Neuronal stem cell (in vitro differentiated cells): ENCODE data around the gene GALNT1.

Experiments used
- DNase-seq: peaks from one replicate; pipeline ENCODE4 v3.0.0-alpha.2; 2013; ENCODE audit warnings: low spot score
- H2AFZ ChIP-seq: one replicate; pipeline ENCODE4 v1.6.1; 2013; ENCODE audit warnings: mild to moderate bottlenecking, low read length, inconsistent platforms
- H2AK5ac ChIP-seq: 2 replicates; pipeline ENCODE4 v1.6.1; 2013; ENCODE audit warnings: low read depth, mild to moderate bottlenecking, inconsistent platforms, low read length, moderate library complexity, mixed read lengths
- H2BK120ac ChIP-seq: 2 replicates; pipeline ENCODE4 v1.6.1; 2013; ENCODE audit warnings: low read depth, mild to moderate bottlenecking, inconsistent platforms, low read length, moderate library complexity, mixed read lengths
- H2BK12ac ChIP-seq: one replicate; pipeline ENCODE4 v1.6.1; 2013; ENCODE audit warnings: low read length, inconsistent platforms
- H2BK15ac ChIP-seq: 2 replicates; pipeline ENCODE4 v1.6.1; 2013; ENCODE audit warnings: mild to moderate bottlenecking, low read length, inconsistent platforms, mixed read lengths
- H2BK5ac ChIP-seq: one replicate; pipeline ENCODE4 v1.6.1; 2013; ENCODE audit warnings: inconsistent platforms, mild to moderate bottlenecking, low read length, moderate library complexity
- H3K14ac ChIP-seq: one replicate; pipeline ENCODE4 v1.6.1; 2013; ENCODE audit warnings: low read length, inconsistent platforms
- H3K18ac ChIP-seq: 2 replicates; pipeline ENCODE4 v1.6.1; 2013; ENCODE audit warnings: low read length, inconsistent platforms
- H3K23ac ChIP-seq: 2 replicates; pipeline ENCODE4 v1.6.1; 2013; ENCODE audit warnings: low read depth, mild to moderate bottlenecking, mixed read lengths, low read length, inconsistent platforms; ENCODE audit not compliant: poor library complexity
- H3K27ac ChIP-seq: replicated peaks from 3 replicates; pipeline ENCODE4 v1.5.1; 2013; ENCODE audit warnings: low read length, inconsistent platforms
- H3K27me3 ChIP-seq, 3 experiments: 2 replicates each; pipeline ENCODE4 v1.6.1; 2013; ENCODE audit warnings: low read length in 3 of 3, mild to moderate bottlenecking in 2 of 3, inconsistent platforms in 1 of 3, low read depth in 1 of 3, mixed read lengths in 1 of 3, moderate library complexity in 1 of 3; ENCODE audit not compliant: control insufficient read depth in 3 of 3, insufficient read depth in 3 of 3
- H3K36me3 ChIP-seq, 2 donors: replicated peaks in 1 of 2; 2 replicates each; pipeline ENCODE4 v1.6.1; 2013; ENCODE audit warnings: low read length in 2 of 2; ENCODE audit not compliant: control insufficient read depth in 2 of 2, insufficient read depth in 2 of 2
- H3K4ac ChIP-seq: 2 replicates; pipeline ENCODE4 v1.6.1; 2013; ENCODE audit warnings: inconsistent platforms, mild to moderate bottlenecking, low read length, moderate library complexity
- H3K4me1 ChIP-seq, 2 donors: 1 replicate in 1 of 2; 2 replicates in 1 of 2; pipeline ENCODE4 v1.6.1; 2013; ENCODE audit warnings: low read length in 2 of 2, low read depth in 1 of 2; ENCODE audit not compliant: control insufficient read depth in 2 of 2, insufficient read depth in 1 of 2
- H3K4me2 ChIP-seq: one replicate; pipeline ENCODE4 v1.6.1; 2013; ENCODE audit warnings: mild to moderate bottlenecking, low read length, inconsistent platforms; ENCODE audit not compliant: insufficient read depth, poor library complexity, severe bottlenecking
- H3K4me3 ChIP-seq, 2 donors: 2 replicates each; pipeline ENCODE4 v1.5.1; 2013; ENCODE audit warnings: low read length in 2 of 2, mild to moderate bottlenecking in 2 of 2, inconsistent platforms in 1 of 2, moderate library complexity in 1 of 2
- H3K79me1 ChIP-seq: one replicate; pipeline ENCODE4 v1.6.1; 2013; ENCODE audit warnings: low read depth, mild to moderate bottlenecking, inconsistent platforms, low read length, moderate library complexity
- H3K9ac ChIP-seq: one replicate; pipeline ENCODE4 v1.6.1; 2013; ENCODE audit warnings: mild to moderate bottlenecking, low read depth, low read length, inconsistent platforms; ENCODE audit not compliant: poor library complexity
- H3K9me3 ChIP-seq, 2 donors: replicated peaks in 1 of 2; 2 replicates each; pipeline versions ENCODE3 to v1.6.1; 2013; ENCODE audit warnings: low read length in 2 of 2, mild to moderate bottlenecking in 2 of 2, inconsistent platforms in 1 of 2, low read depth in 1 of 2, mixed read lengths in 1 of 2, moderate library complexity in 1 of 2; ENCODE audit not compliant: control insufficient read depth in 2 of 2, insufficient read depth in 1 of 2
- H4K8ac ChIP-seq: one replicate; pipeline ENCODE4 v1.6.1; 2013; ENCODE audit warnings: low read depth, mild to moderate bottlenecking, inconsistent platforms, low read length, moderate library complexity
- H4K91ac ChIP-seq: one replicate; pipeline ENCODE4 v1.6.1; 2013; ENCODE audit warnings: low read length, low read depth, mild to moderate bottlenecking, inconsistent platforms; ENCODE audit not compliant: poor library complexity
- whole genome bisulfite sequencing, 2 donors: extraction: QIAGEN DNeasy Blood & Tissue Kit; methylation state at CpG; one replicate each; pipeline ENCODE4 v1.1.7; 2013; ENCODE audit warnings: missing lambda C conversion rate in 2 of 2, mixed read lengths in 1 of 2; ENCODE audit not compliant: insufficient read length in 2 of 2, insufficient replicate concordance in 1 of 2; ENCODE audit errors: extremely low coverage in 2 of 2; 5-methylcytosine and 5-hydroxymethylcytosine counted together

The GALNT1 gene

GRCh38 chr18:35581898-35582641 lies 530 bp downstream of the GALNT1 start:
- H3K79me1 ChIP-seq, result peaks cover 7% of the 10 kb centered on the region
- H2AFZ ChIP-seq, result peak overlapping the region; percentile 90
- H3K9ac ChIP-seq, result peak overlapping the region; percentile 78
- peak overlapping the region; percentile 56 for H3K23ac ChIP-seq
- DNase-seq, result peak; percentile 12
- H3K4me3 ChIP-seq, result peak overlapping the region; percentile 78 to 94
- peak overlapping the region; percentile 78 for H3K4me2 ChIP-seq
- no peak overlapping the region for H3K14ac ChIP-seq
- H3K18ac ChIP-seq, result peak overlapping the region; percentile 90
- H3K27me3 ChIP-seq, result no peaks in the 10 kb centered on the region
- no peak overlapping the region for H4K91ac ChIP-seq
- H4K8ac ChIP-seq, result no peak overlapping the region
- no peak overlapping the region for H2BK15ac ChIP-seq
- no peaks in the 10 kb centered on the region for H3K36me3 ChIP-seq
- WGBS, 2 donors, result no CpG with 5 or more reads among the region's 51 CpGs
- no peak overlapping the region for H2BK120ac ChIP-seq
- no peak overlapping the region for H3K27ac ChIP-seq
- H3K9me3 ChIP-seq, result peaks cover 5 to 20% of the 10 kb centered on the region in 2 donors
- H3K4me1 ChIP-seq, result peaks cover 3 to 10% of the 10 kb centered on the region in 2 donors
- no peak overlapping the region for H2BK5ac ChIP-seq
- H2BK12ac ChIP-seq, result no peak overlapping the region
- no peak overlapping the region for H2AK5ac ChIP-seq
- no peak overlapping the region for H3K4ac ChIP-seq

- H2BK15ac ChIP-seq, result no peak overlapping the region
- no peak overlapping the region for H3K4me2 ChIP-seq
- H3K18ac ChIP-seq, result no peak overlapping the region
- no peak overlapping the region for H4K91ac ChIP-seq
- H4K8ac ChIP-seq, result no peak overlapping the region
- peak; percentile 33 for DNase-seq
- WGBS, 2 donors, result no CpG with 5 or more reads among the region's 6 CpGs
- H3K9ac ChIP-seq, result no peak overlapping the region
- H2BK12ac ChIP-seq, result no peak overlapping the region
- H2BK5ac ChIP-seq, result no peak overlapping the region
- no peak overlapping the region for H2AFZ ChIP-seq
- no peaks in the 10 kb centered on the region for H3K27me3 ChIP-seq
- peaks cover 5 to 30% of the 10 kb centered on the region in 2 donors for H3K9me3 ChIP-seq
- H3K4me1 ChIP-seq, result peaks cover 3 to 10% of the 10 kb centered on the region in 2 donors
- H3K79me1 ChIP-seq, result peaks cover 7% of the 10 kb centered on the region
- H2BK120ac ChIP-seq, result no peak overlapping the region
- peak overlapping the region in 1 of 2 donors; percentile 78 for H3K4me3 ChIP-seq
- H2AK5ac ChIP-seq, result no peak overlapping the region
- no peak overlapping the region for H3K23ac ChIP-seq
- no peak overlapping the region for H3K4ac ChIP-seq
- no peak overlapping the region for H3K27ac ChIP-seq
- no peaks in the 10 kb centered on the region for H3K36me3 ChIP-seq
- no peak overlapping the region for H3K14ac ChIP-seq
These were observed 1.5 kb downstream of the GALNT1 start for GRCh38 chr18:35582899-35583558.

- Histone ChIP-seq H4K91ac (no peak overlapping the region), H2BK120ac (no peak overlapping the region), H4K8ac (no peak overlapping the region), H3K23ac (no peak overlapping the region), H3K27ac (no peak overlapping the region), H3K4me2 (no peak overlapping the region), H3K36me3 (no peaks in the 10 kb centered on the region), H3K79me1 (peaks cover 7% of the 10 kb centered on the region), H2BK12ac (no peak overlapping the region), H3K27me3 (no peaks in the 10 kb centered on the region), H2AK5ac (no peak overlapping the region), H2BK15ac (no peak overlapping the region), H2BK5ac (no peak overlapping the region), H3K4me3 (no peak overlapping the region), H3K14ac (no peak overlapping the region), H3K4me1 (peaks cover 3 to 10% of the 10 kb centered on the region in 2 donors), H3K9me3 (peaks cover 7 to 43% of the 10 kb centered on the region in 2 donors), H3K4ac (no peak overlapping the region), H2AFZ (no peak overlapping the region), H3K18ac (no peak overlapping the region), H3K9ac (no peak overlapping the region)
- DNase-seq, result no peak
- no CpG with 5 or more reads among the region's 5 CpGs for WGBS, 2 donors
These were observed 3.2 kb downstream of the GALNT1 start for GRCh38 chr18:35584735-35585134.

- Histone ChIP-seq H2BK5ac (no peak overlapping the region), H3K9me3 (peaks cover 7 to 44% of the 10 kb centered on the region in 2 donors), H2AFZ (no peak overlapping the region), H3K4me3 (no peak overlapping the region), H3K23ac (no peak overlapping the region), H2BK120ac (no peak overlapping the region), H2BK12ac (no peak overlapping the region), H3K36me3 (no peaks in the 10 kb centered on the region), H3K18ac (no peak overlapping the region), H3K79me1 (peaks cover 7% of the 10 kb centered on the region), H3K27ac (no peak overlapping the region), H3K4me1 (peaks cover 3 to 11% of the 10 kb centered on the region in 2 donors), H2BK15ac (no peak overlapping the region), H3K9ac (no peak overlapping the region), H3K4ac (no peak overlapping the region), H3K14ac (no peak overlapping the region), H4K91ac (no peak overlapping the region), H3K4me2 (no peak overlapping the region), H4K8ac (no peak overlapping the region), H2AK5ac (no peak overlapping the region), H3K27me3 (no peaks in the 10 kb centered on the region)
- no CpG with 5 or more reads among the region's 1 CpG for WGBS, 2 donors
- DNase-seq, result no peak
These were observed 4.1 kb downstream of the GALNT1 start for GRCh38 chr18:35585608-35586007.
